ENCODE results near the gene CD6.

DNA sequence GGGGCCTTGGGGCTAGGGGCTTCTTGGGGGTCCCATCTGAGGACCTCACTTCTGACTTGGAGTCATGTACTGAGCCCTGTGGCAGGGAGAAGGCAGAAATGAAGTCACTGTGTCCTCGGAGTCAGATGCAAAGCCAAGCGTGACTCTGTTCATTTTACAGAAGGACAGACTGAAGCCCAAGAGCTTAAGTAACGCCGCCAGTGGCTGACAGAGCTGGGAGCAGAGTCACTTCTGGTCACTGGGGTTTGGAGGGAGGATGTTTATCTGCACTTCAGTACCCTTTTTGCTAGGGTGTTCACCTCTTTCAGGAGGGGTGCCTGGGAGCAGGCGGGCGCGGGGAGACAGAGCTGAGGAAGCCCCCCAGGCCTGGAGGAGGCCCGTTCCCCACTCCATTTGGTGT lies 10.7 kb downstream of the CD6 start:
- TF ChIP-seq, protein P1, sequence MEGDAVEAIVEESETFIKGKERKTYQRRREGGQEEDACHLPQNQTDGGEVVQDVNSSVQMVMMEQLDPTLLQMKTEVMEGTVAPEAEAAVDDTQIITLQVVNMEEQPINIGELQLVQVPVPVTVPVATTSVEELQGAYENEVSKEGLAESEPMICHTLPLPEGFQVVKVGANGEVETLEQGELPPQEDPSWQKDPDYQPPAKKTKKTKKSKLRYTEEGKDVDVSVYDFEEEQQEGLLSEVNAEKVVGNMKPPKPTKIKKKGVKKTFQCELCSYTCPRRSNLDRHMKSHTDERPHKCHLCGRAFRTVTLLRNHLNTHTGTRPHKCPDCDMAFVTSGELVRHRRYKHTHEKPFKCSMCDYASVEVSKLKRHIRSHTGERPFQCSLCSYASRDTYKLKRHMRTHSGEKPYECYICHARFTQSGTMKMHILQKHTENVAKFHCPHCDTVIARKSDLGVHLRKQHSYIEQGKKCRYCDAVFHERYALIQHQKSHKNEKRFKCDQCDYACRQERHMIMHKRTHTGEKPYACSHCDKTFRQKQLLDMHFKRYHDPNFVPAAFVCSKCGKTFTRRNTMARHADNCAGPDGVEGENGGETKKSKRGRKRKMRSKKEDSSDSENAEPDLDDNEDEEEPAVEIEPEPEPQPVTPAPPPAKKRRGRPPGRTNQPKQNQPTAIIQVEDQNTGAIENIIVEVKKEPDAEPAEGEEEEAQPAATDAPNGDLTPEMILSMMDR (IDR thresholded peaks at IDR 0.05) = no peak
- no peak for TF ChIP-seq POLR2A (IDR thresholded peaks at IDR 0.05)

All from prostate gland (tissue), 2 donors.